GM12892 (cell line): ENCODE data around the gene USB1.

Experiments used
- POLR2A ChIP-seq: IDR thresholded peaks from 2 replicates; pipeline ENCODE4 v1.6.1; 2011; ENCODE audit warnings: low read depth, low read length, control low read depth
- POLR2AphosphoS5 ChIP-seq: IDR thresholded peaks from 2 replicates; pipeline ENCODE4 v1.6.1; 2011; ENCODE audit warnings: low read depth, low read length, control low read depth
- TAF1 ChIP-seq: IDR thresholded peaks from 2 replicates; pipeline ENCODE4 v1.6.1; 2011; ENCODE audit warnings: low read depth, mild to moderate bottlenecking, control low read depth, low read length, borderline replicate concordance

- TF ChIP-seq POLR2A, result no peak
- TF ChIP-seq TAF1, result no peak
- TF ChIP-seq POLR2AphosphoS5, result no peak
Observed at GRCh38 chr16:57979006-57979585, 22.1 kb upstream of the USB1 start.
